Muscle of leg (tissue), 11 donors: Measurements from ENCODE around the gene BCAS3. TPM values are rescaled to one million over a fixed set of nuclear protein-coding genes. Genes with fewer than 3 reads are reported as not detected.
A peak's percentile ranks its signal among the peaks of the same experiment; 100 is the strongest.
"Not testable (repeated sequence)": the region's sequence is repeated elsewhere in the genome, so short reads cannot be mapped to it uniquely, and the experiment has no call there.

Source experiments
- DNase-seq: peaks from one replicate; pipeline ENCODE4 v3.0.0; 2013
- H3K27ac ChIP-seq: one replicate; pipeline ENCODE4 v1.5.1; 2013; ENCODE audit warnings: mild to moderate bottlenecking, low read length, control low read depth
- H3K27me3 ChIP-seq: one replicate; pipeline ENCODE4 v1.6.1; 2013; ENCODE audit warnings: low read length; ENCODE audit not compliant: control insufficient read depth, insufficient read depth
- H3K36me3 ChIP-seq: one replicate; pipeline ENCODE4 v1.6.1; 2013; ENCODE audit warnings: low read length; ENCODE audit not compliant: control insufficient read depth, insufficient read depth
- H3K4me1 ChIP-seq: one replicate; pipeline ENCODE4 v1.6.1; 2013; ENCODE audit warnings: low read length; ENCODE audit not compliant: control insufficient read depth, insufficient read depth
- H3K4me3 ChIP-seq: one replicate; pipeline ENCODE4 v1.5.1; 2013; ENCODE audit warnings: low read length, control low read depth
- H3K9me3 ChIP-seq: replicated peaks from 2 replicates; pipeline ENCODE4 v1.6.1; 2013; ENCODE audit warnings: low read depth, low read length; ENCODE audit not compliant: control insufficient read depth
- WGBS: methylation state at CpG from one replicate; pipeline ENCODE4 v1.1.5; 2013; ENCODE audit warnings: missing lambda C conversion rate; ENCODE audit not compliant: insufficient coverage; 5-methylcytosine and 5-hydroxymethylcytosine counted together
- polyA plus RNA-seq, 8 donors: library from polyadenylated mRNA; unstranded; fragments of 120-200 nt; gene quantifications; one replicate each; pipeline versions ENCODE4 v1.2.1 to v1.2.3, GENCODE V29; 2013; ENCODE audit warnings: inconsistent platforms in 1 of 8, low replicate concordance in 1 of 8; ENCODE audit not compliant: insufficient read length in 8 of 8, insufficient read depth in 1 of 8
- total RNA-seq: library from RNA; stranded (reverse); fragments of 120-200 nt; gene quantifications from one replicate; pipeline ENCODE4 v1.2.4, GENCODE V29; 2013

The BCAS3 gene
- total and polyA plus RNA-seq, 9 donors, result 7.6 to 15.8 (median 9.5) TPM

- no peak overlapping the region for H3K4me3 ChIP-seq
- H3K27me3 ChIP-seq, result no peaks in the 10 kb centered on the region
- no peaks in the 10 kb centered on the region for H3K4me1 ChIP-seq
- DNase-seq, result no peak
- H3K36me3 ChIP-seq, result no peaks in the 10 kb centered on the region
- H3K9me3 ChIP-seq, result no peaks in the 10 kb centered on the region
- no peak overlapping the region for H3K27ac ChIP-seq
- 63% methylated on average over 2 of the region's 3 CpGs for WGBS
Measured at GRCh38 chr17:60769327-60769726, 91.7 kb downstream of the BCAS3 start.

DNA sequence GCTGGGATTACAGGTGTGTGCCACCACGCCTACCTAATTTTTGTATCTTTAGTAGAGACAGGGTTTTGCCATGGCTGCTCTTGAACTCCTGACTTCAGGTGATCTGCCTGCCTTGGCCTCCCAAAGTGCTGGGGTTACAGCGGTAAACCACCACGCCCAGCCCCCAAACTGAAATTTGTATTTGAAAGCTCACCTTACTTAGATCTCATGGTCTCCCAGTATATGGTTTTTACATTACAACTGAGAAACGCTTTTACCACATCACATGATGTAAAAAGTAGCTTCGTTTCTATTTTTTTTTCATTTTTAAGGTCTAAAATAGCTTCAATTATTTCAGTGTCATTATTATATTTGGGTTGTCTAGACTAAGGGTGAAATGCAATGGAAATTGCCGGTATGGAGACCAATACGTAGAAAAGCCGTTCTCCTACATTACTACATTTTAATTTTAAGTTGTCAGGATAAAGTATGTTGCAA lies 93.3 kb downstream of the BCAS3 start:
- no peaks in the 10 kb centered on the region for H3K9me3 ChIP-seq
- H3K4me3 ChIP-seq, result no peak overlapping the region
- no peaks in the 10 kb centered on the region for H3K4me1 ChIP-seq
- 100% methylated on average over 1 of the region's 8 CpGs for WGBS
- no peak overlapping the region for H3K27ac ChIP-seq
- no peaks in the 10 kb centered on the region for H3K27me3 ChIP-seq
- no peaks in the 10 kb centered on the region for H3K36me3 ChIP-seq
- no peak for DNase-seq

GRCh38 chr17:60771621-60772020 lies 94.0 kb downstream of the BCAS3 start:
- WGBS, result no CpG with 5 or more reads among the region's 5 CpGs
- not testable (repeated sequence) for DNase-seq, H3K4me1 ChIP-seq, H3K36me3 ChIP-seq, H3K4me3 ChIP-seq, H3K27me3 ChIP-seq, H3K9me3 ChIP-seq, H3K27ac ChIP-seq

GRCh38 chr17:60773552-60773951 lies 95.9 kb downstream of the BCAS3 start:
- Histone ChIP-seq H3K36me3 (no peaks in the 10 kb centered on the region), H3K4me1 (no peaks in the 10 kb centered on the region), H3K27me3 (no peaks in the 10 kb centered on the region), H3K4me3 (no peak overlapping the region), H3K9me3 (no peaks in the 10 kb centered on the region), H3K27ac (no peak overlapping the region)
- no peak for DNase-seq
- WGBS, result 88% methylated on average over 5 of the region's 7 CpGs

DNA sequence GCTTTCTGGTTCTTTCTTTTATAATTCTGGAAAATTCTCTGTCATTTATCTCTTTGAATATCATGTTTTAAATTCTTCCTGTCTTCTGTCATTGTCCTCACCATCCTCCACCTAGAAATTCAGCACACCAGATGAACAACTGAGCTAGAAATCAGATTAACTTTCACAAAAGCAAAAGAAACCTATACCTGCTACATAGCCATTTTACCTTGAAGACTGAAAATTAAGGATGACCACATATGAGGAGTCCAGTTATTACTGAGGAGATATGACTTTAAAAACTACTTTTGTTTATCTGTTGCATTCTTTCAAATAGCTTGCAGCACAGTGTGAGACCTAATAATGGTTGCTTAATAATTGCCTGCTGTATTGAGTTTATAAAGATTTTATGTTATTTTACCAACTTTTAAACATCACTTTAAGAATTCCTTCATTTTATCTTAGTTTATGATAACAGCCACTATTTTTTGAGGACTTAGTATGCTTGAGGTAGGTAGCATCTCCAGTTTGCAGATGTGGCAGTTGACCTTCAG lies 104.3 kb downstream of the BCAS3 start:
- Histone ChIP-seq H3K9me3 (no peaks in the 10 kb centered on the region), H3K4me3 (no peak overlapping the region), H3K27ac (no peak overlapping the region), H3K36me3 (no peaks in the 10 kb centered on the region), H3K4me1 (no peaks in the 10 kb centered on the region), H3K27me3 (no peaks in the 10 kb centered on the region)
- DNase-seq, result no peak

- Histone ChIP-seq H3K27me3 (no peaks in the 10 kb centered on the region), H3K36me3 (no peaks in the 10 kb centered on the region), H3K9me3 (no peaks in the 10 kb centered on the region), H3K4me3 (no peak overlapping the region), H3K27ac (no peak overlapping the region), H3K4me1 (no peaks in the 10 kb centered on the region)
- WGBS, result 80% methylated on average over 1 of the region's 3 CpGs
- DNase-seq, result no peak
Measured at GRCh38 chr17:60782742-60783141, 105.1 kb downstream of the BCAS3 start.

GRCh38 chr17:60790205-60790604 lies 112.6 kb downstream of the BCAS3 start:
- Histone ChIP-seq H3K36me3 (no peaks in the 10 kb centered on the region), H3K9me3 (no peaks in the 10 kb centered on the region), H3K4me3 (no peak overlapping the region), H3K27ac (no peak overlapping the region), H3K4me1 (no peaks in the 10 kb centered on the region), H3K27me3 (no peaks in the 10 kb centered on the region)
- DNase-seq, result no peak

GRCh38 chr17:60792250-60792898 lies 114.7 kb downstream of the BCAS3 start:
- no peak overlapping the region for H3K27ac ChIP-seq
- DNase-seq, result peak; percentile 11
- 82% methylated on average over 7 of the region's 10 CpGs for WGBS

GRCh38 chr17:60798576-60798975 lies 120.9 kb downstream of the BCAS3 start:
- no peaks in the 10 kb centered on the region for H3K9me3 ChIP-seq
- H3K27me3 ChIP-seq, result no peaks in the 10 kb centered on the region
- no peaks in the 10 kb centered on the region for H3K4me1 ChIP-seq
- no peak overlapping the region for H3K27ac ChIP-seq
- no peaks in the 10 kb centered on the region for H3K36me3 ChIP-seq
- 100% methylated on average over 2 of the region's 8 CpGs for WGBS
- no peak overlapping the region for H3K4me3 ChIP-seq
- DNase-seq, result no peak

More at GRCh38 chr17:60792250-60792898, 114.7 kb downstream of the BCAS3 start:
- no peaks in the 10 kb centered on the region for H3K36me3 ChIP-seq
- no peaks in the 10 kb centered on the region for H3K27me3 ChIP-seq
- no peaks in the 10 kb centered on the region for H3K4me1 ChIP-seq
- H3K9me3 ChIP-seq, result no peaks in the 10 kb centered on the region
- no peak overlapping the region for H3K4me3 ChIP-seq

- 79% methylated on average over 3 of the region's 6 CpGs for WGBS
- no peaks in the 10 kb centered on the region for H3K4me1 ChIP-seq
- no peak overlapping the region for H3K27ac ChIP-seq
- no peaks in the 10 kb centered on the region for H3K9me3 ChIP-seq
- no peak overlapping the region for H3K4me3 ChIP-seq
- no peak for DNase-seq
- no peaks in the 10 kb centered on the region for H3K36me3 ChIP-seq
- no peaks in the 10 kb centered on the region for H3K27me3 ChIP-seq
Measured at GRCh38 chr17:60802377-60802776, 124.7 kb downstream of the BCAS3 start.

GRCh38 chr17:60803059-60803458 lies 125.4 kb downstream of the BCAS3 start:
- H3K4me3 ChIP-seq, result no peak overlapping the region
- WGBS, result no CpG with 5 or more reads among the region's 6 CpGs
- DNase-seq, result no peak
- no peaks in the 10 kb centered on the region for H3K36me3 ChIP-seq
- H3K27ac ChIP-seq, result no peak overlapping the region
- no peaks in the 10 kb centered on the region for H3K27me3 ChIP-seq
- no peaks in the 10 kb centered on the region for H3K9me3 ChIP-seq
- no peaks in the 10 kb centered on the region for H3K4me1 ChIP-seq
